ENCODE results near the gene DLGAP4. TPM values are rescaled to one million over a fixed set of nuclear protein-coding genes. Genes with fewer than 3 reads are reported as not detected.

DLGAP4 gene
- total RNA-seq, 2 donors from 2014 or later: 45.8 to 64.3 TPM

GRCh38 chr20:36574366-36575135, 268.4 kb downstream of the DLGAP4 start:
- peak; percentile 69 for DNase-seq
- intact Hi-C loops (cut with DNase I): no loop called here
- ATAC-seq: peak; percentile 10 to 56

DNA sequence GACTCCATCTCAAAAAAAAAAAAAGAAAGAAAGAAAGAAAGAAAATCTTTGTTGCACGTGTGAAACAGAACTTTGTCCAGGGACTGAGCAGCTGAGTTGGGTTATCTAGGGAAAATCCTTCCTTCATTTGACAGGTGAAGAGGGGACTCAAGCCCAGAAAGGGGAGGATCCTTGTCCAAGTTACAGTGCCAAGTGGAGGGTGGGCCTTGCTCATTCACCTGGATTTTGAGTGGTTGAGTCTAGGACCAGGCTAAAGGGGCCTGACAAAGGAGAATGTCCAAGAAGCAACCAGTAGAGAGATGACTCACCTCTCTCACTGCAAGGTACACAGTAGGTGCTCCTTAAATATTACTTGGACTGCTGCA, 269.9 kb downstream of the DLGAP4 start:
- DNase-seq (no peak), ATAC-seq (no peak)
- intact Hi-C loops (cut with DNase I): no loop called here

Other genes starting within 250 kb of the DLGAP4 start
- 10 to 100 TPM; 20.5 to 32.1 TPM for gene EPB41L1, start 151.6 kb upstream of the DLGAP4 start, total RNA-seq
- gene AAR2, start 69.9 kb upstream of the DLGAP4 start, total RNA-seq: 10 to 100 TPM; 14.1 to 17.7 TPM
- 1,000 to 10,000 TPM; 1,946 to 2,055 TPM for gene MYL9, start 235.2 kb downstream of the DLGAP4 start, total RNA-seq